WTC11 (cell line): ENCODE results near the gene CNPY4. TPM values are rescaled to one million over a fixed set of nuclear protein-coding genes. Genes with fewer than 3 reads are reported as not detected.

Experiments
- ATAC-seq: fragments of 200-7000 bp; cut with Tn5 transposase; 2 replicates; pipeline ENCODE4 v1.10.0; 2021; ENCODE audit warnings: mild to moderate bottlenecking, moderate library complexity
- CTCF ChIA-PET: fragments of 300-600 bp; sonication (Branson Sonifier 250); formaldehyde crosslinking; loops from one replicate; lab custom pipeline; 2021; ENCODE audit warnings: antibody characterized with exemption; lab: Charles Lee
- POLR2A ChIA-PET: fragments of 350-600 bp; sonication (Branson Sonifier 250); formaldehyde crosslinking; loops from one replicate; lab custom pipeline; 2021; ENCODE audit warnings: antibody characterized with exemption; lab: Charles Lee
- DNase-seq: peaks from one replicate; pipeline ENCODE4 v3.0.0; 2021; ENCODE audit warnings: low spot score
- H3K27ac Mint-ChIP-seq: 2 replicates; pipeline ENCODE4 v1.8.0; 2021; ENCODE audit warnings: mixed read lengths
- H3K27me3 Mint-ChIP-seq: 2 replicates; pipeline ENCODE4 v1.8.0; 2021; ENCODE audit warnings: low read depth, mild to moderate bottlenecking, moderate library complexity, mixed read lengths
- H3K36me3 Mint-ChIP-seq: 2 replicates; pipeline ENCODE4 v1.8.0; 2021; ENCODE audit warnings: mixed read lengths
- H3K4me1 Mint-ChIP-seq: 2 replicates; pipeline ENCODE4 v1.8.0; 2022; ENCODE audit warnings: mixed read lengths
- H3K4me3 Mint-ChIP-seq: 2 replicates; pipeline ENCODE4 v1.8.0; 2021; ENCODE audit warnings: mild to moderate bottlenecking, moderate library complexity, mixed read lengths
- H3K9me3 Mint-ChIP-seq: 2 replicates; pipeline ENCODE4 v1.8.0; 2021; ENCODE audit warnings: mixed read lengths
- CREB1 ChIP-seq: sonication (generic); formaldehyde crosslinking; IDR thresholded peaks from 2 replicates; pipeline ENCODE4 v1.8.0; 2023; ENCODE audit warnings: mild to moderate bottlenecking, missing genetic modification reagents
- ETV6 ChIP-seq: sonication (generic); formaldehyde crosslinking; IDR thresholded peaks from 2 replicates; pipeline ENCODE4 v1.8.1; 2022; ENCODE audit warnings: mild to moderate bottlenecking, missing genetic modification reagents
- GABPB1 ChIP-seq: sonication (generic); formaldehyde crosslinking; IDR thresholded peaks from 2 replicates; pipeline ENCODE4 v1.8.1; 2023; ENCODE audit warnings: mild to moderate bottlenecking, missing genetic modification reagents
- GRHL2 ChIP-seq: fragments of 250-450 bp; sonication (Bioruptor Pico); IDR thresholded peaks from 2 replicates; pipeline ENCODE4 v1.8.0; 2022; ENCODE audit warnings: mild to moderate bottlenecking, moderate library complexity; ENCODE audit not compliant: insufficient replicate concordance, severe bottlenecking
- JAZF1 ChIP-seq: fragments of 250-450 bp; sonication (Bioruptor Pico); IDR thresholded peaks from 2 replicates; pipeline ENCODE4 v1.9.0; 2021; ENCODE audit warnings: moderate library complexity, mild to moderate bottlenecking, inconsistent platforms
- JUN ChIP-seq: sonication (generic); formaldehyde crosslinking; IDR thresholded peaks from 2 replicates; pipeline ENCODE4 v1.8.0; 2023; ENCODE audit warnings: mild to moderate bottlenecking, missing genetic modification reagents
- NFE2L1 ChIP-seq: sonication (generic); formaldehyde crosslinking; IDR thresholded peaks from 2 replicates; pipeline ENCODE4 v1.8.1; 2023; ENCODE audit warnings: missing genetic modification reagents
- NR3C1 ChIP-seq: sonication (generic); formaldehyde crosslinking; conservative IDR thresholded peaks from 2 replicates; pipeline ENCODE4 v1.8.1; 2023; ENCODE audit warnings: low read depth, mild to moderate bottlenecking, missing genetic modification reagents
- SP1 ChIP-seq: sonication (generic); formaldehyde crosslinking; conservative IDR thresholded peaks from 2 replicates; pipeline ENCODE4 v1.8.1; 2022; ENCODE audit warnings: missing genetic modification reagents
- total RNA-seq: library from RNA; stranded (reverse); gene quantifications from 3 replicates; pipeline ENCODE4 v1.2.3, GENCODE V29; 2021
- TF ChIP-seq, protein P1 (sequence below): sonication (generic); formaldehyde crosslinking; IDR thresholded peaks from 2 replicates; pipeline ENCODE4 v1.8.1; 2022; ENCODE audit warnings: mild to moderate bottlenecking, moderate library complexity, missing genetic modification reagents
- TF ChIP-seq, protein P2 (sequence below): sonication (generic); formaldehyde crosslinking; IDR thresholded peaks from 2 replicates; pipeline ENCODE4 v1.8.0; 2022; ENCODE audit warnings: mild to moderate bottlenecking, missing genetic modification reagents
- TF ChIP-seq, protein P3 (sequence below): sonication (generic); formaldehyde crosslinking; IDR thresholded peaks from 2 replicates; pipeline ENCODE4 v1.8.1; 2023; ENCODE audit warnings: mild to moderate bottlenecking, moderate library complexity, missing genetic modification reagents
- TF ChIP-seq, protein P4 (sequence below): sonication (generic); formaldehyde crosslinking; IDR thresholded peaks from 2 replicates; pipeline ENCODE4 v1.8.1; 2022; ENCODE audit warnings: low read depth, mild to moderate bottlenecking, moderate library complexity, missing genetic modification reagents, borderline replicate concordance
- TF ChIP-seq, protein P5 (sequence below): sonication (generic); formaldehyde crosslinking; IDR thresholded peaks from 2 replicates; pipeline ENCODE4 v1.8.1; 2022; ENCODE audit warnings: missing genetic modification reagents, borderline replicate concordance
- TF ChIP-seq, protein P6 (sequence below): sonication (generic); formaldehyde crosslinking; IDR thresholded peaks from 2 replicates; pipeline ENCODE4 v1.8.0; 2022; ENCODE audit warnings: mild to moderate bottlenecking, missing genetic modification reagents
- TF ChIP-seq, protein P7 (sequence below): fragments of 250-450 bp; sonication (Bioruptor Pico); IDR thresholded peaks from 2 replicates; pipeline ENCODE4 v1.9.0; 2021; ENCODE audit warnings: mild to moderate bottlenecking
- TF ChIP-seq, protein P8 (sequence below): sonication (generic); formaldehyde crosslinking; IDR thresholded peaks from 2 replicates; pipeline ENCODE4 v1.8.1; 2023; ENCODE audit warnings: mild to moderate bottlenecking, missing genetic modification reagents, moderate library complexity
- TF ChIP-seq, protein P9 (sequence below): sonication (generic); formaldehyde crosslinking; IDR thresholded peaks from 2 replicates; pipeline ENCODE4 v1.8.0; 2023; ENCODE audit warnings: missing genetic modification reagents

The CNPY4 gene
- total RNA-seq, 1 experiment from 2014 or later, result 15.1 TPM

DNA sequence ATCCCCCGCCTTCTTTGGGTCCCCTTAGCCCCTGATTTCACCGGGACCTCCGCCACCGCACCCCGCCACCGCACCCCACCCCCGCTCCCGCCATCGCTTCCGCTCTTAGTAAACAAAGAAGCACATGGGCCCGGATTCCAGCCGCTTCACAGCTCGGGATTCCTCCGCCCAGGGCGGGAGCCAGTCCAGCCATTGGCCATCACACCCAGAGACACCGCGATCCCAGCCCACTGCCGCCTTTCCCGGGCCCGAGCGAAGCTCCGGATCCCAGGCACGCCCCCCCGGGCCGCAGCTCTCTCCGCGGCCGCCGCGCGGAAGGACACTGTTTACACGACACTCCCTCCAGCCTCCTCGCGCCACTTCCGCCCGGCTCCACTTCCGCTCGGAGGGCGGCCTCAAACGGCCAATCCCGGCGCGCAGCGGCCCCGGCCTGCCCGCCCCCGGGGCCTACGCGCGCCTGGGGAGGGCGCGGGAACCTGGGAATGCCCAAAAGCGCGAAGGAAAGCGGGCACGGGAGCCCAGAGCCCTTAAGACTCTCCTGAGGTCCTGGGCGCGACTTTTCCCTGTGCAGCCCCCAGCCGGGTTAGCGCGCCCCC is 18.9 kb upstream of the CNPY4 start (continued):
- TF ChIP-seq ETV6 (CRISPR knock-in tag) (peak; percentile 11; the same call in 1 of the 2 replicates), GRHL2 (CRISPR knock-in tag) (no peak), GABPB1 (CRISPR knock-in tag) (peak; percentile 87)

DNA sequence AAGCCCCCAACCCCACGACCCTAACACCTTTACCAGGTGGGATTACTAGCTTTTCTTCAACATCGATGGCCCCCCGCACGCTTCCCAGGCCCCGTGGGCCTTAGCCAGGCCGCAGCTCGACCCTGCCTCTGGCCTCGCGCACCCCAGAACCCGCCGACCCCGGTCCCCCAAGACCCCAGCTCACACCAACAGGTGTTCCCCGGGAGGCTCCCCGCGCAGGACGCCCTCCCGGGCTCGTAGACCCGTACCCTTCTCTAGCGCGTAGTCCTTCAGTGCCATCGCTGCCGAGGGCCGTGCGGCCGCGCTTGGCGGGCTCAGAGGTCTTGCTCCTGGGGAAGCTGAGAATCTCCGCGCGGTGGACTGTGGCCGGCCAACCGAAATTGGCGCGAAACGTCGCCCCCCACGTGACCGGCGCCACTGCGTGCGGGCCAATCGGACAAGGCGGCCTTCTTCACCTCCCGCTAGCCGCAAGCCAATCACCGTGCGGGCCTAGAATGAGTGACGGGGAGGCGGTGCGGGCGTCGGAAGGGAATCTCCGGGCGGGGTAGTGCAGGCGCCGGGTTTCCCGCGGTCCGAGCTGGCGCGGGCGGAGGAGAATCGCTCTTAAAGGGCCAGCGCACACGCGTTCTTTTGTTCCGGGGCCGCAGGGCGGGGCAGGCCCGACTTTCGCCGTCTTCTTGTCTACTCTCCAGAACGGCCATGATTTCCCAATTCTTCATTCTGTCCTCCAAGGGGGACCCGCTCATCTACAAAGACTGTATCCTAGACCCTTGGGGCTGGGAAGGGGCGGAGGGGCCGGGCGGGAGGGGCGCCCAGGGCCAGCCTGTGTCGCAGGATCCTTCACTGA is 18.2 kb upstream of the CNPY4 start, which contains the start of the genes AP4M1 and MCM7:
AP4M1 (plus strand) TSS at position 628 of the 847 bp plus-strand sequence; CDS start at position 700, 72 bp downstream.
MCM7 (minus strand) TSS at position 382 of the 847 bp plus-strand sequence; CDS start at position 279, 103 bp downstream.
- peaks cover 24% of the 10 kb centered on the region for H3K4me1 Mint-ChIP-seq
- H3K36me3 Mint-ChIP-seq, result peaks cover 52% of the 10 kb centered on the region
- ChIA-PET CTCF (interaction anchor here (0.6 to 3.2 kb wide), 13 partner anchors 9 to 141 kb away, joined by 3 to 41 read pairs (median 6); partner anchors contain the start of genes COPS6, LAMTOR4, MBLAC1 and ZSCAN21), POLR2A (interaction anchor here (0.5 to 3.6 kb wide), 23 partner anchors 11 to 515 kb away, joined by 3 to 56 read pairs (median 5); partner anchors contain the start of genes CNPY4, COPS6, GAL3ST4 and GPC2)
- H3K27me3 Mint-ChIP-seq, result no peaks in the 10 kb centered on the region
- DNase-seq (peak; percentile 99), ATAC-seq (peak; percentile 87)
- peak within 1 kb of the TSS; percentile 91 for H3K4me3 Mint-ChIP-seq
- peak within 1 kb of the TSS; percentile 99 for H3K27ac Mint-ChIP-seq
- H3K9me3 Mint-ChIP-seq, result no peaks in the 10 kb centered on the region
- TF ChIP-seq, protein P1, sequence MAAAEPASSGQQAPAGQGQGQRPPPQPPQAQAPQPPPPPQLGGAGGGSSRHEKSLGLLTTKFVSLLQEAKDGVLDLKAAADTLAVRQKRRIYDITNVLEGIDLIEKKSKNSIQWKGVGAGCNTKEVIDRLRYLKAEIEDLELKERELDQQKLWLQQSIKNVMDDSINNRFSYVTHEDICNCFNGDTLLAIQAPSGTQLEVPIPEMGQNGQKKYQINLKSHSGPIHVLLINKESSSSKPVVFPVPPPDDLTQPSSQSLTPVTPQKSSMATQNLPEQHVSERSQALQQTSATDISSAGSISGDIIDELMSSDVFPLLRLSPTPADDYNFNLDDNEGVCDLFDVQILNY (CRISPR knock-in tag), result peak; percentile 99
- peak; percentile 38; the same call in 1 of the 2 replicates for TF ChIP-seq ETV6 (CRISPR knock-in tag)
- TF ChIP-seq JAZF1 (CRISPR knock-in tag), result no peak
- TF ChIP-seq, protein P2, sequence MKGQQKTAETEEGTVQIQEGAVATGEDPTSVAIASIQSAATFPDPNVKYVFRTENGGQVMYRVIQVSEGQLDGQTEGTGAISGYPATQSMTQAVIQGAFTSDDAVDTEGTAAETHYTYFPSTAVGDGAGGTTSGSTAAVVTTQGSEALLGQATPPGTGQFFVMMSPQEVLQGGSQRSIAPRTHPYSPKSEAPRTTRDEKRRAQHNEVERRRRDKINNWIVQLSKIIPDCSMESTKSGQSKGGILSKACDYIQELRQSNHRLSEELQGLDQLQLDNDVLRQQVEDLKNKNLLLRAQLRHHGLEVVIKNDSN, result peak; percentile 99
- TF ChIP-seq, protein P3, sequence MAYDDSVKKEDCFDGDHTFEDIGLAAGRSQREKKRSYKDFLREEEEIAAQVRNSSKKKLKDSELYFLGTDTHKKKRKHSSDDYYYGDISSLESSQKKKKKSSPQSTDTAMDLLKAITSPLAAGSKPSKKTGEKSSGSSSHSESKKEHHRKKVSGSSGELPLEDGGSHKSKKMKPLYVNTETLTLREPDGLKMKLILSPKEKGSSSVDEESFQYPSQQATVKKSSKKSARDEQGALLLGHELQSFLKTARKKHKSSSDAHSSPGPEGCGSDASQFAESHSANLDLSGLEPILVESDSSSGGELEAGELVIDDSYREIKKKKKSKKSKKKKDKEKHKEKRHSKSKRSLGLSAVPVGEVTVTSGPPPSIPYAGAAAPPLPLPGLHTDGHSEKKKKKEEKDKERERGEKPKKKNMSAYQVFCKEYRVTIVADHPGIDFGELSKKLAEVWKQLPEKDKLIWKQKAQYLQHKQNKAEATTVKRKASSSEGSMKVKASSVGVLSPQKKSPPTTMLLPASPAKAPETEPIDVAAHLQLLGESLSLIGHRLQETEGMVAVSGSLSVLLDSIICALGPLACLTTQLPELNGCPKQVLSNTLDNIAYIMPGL, result peak; percentile 51; the same call in 1 of the 2 replicates
- TF ChIP-seq, protein P4, sequence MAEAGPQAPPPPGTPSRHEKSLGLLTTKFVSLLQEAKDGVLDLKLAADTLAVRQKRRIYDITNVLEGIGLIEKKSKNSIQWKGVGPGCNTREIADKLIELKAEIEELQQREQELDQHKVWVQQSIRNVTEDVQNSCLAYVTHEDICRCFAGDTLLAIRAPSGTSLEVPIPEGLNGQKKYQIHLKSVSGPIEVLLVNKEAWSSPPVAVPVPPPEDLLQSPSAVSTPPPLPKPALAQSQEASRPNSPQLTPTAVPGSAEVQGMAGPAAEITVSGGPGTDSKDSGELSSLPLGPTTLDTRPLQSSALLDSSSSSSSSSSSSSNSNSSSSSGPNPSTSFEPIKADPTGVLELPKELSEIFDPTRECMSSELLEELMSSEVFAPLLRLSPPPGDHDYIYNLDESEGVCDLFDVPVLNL, result peak; percentile 95
- TF ChIP-seq, protein P5, sequence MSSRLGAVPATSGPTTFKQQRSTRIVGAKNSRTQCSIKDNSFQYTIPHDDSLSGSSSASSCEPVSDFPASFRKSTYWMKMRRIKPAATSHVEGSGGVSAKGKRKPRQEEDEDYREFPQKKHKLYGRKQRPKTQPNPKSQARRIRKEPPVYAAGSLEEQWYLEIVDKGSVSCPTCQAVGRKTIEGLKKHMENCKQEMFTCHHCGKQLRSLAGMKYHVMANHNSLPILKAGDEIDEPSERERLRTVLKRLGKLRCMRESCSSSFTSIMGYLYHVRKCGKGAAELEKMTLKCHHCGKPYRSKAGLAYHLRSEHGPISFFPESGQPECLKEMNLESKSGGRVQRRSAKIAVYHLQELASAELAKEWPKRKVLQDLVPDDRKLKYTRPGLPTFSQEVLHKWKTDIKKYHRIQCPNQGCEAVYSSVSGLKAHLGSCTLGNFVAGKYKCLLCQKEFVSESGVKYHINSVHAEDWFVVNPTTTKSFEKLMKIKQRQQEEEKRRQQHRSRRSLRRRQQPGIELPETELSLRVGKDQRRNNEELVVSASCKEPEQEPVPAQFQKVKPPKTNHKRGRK, result no peak
- no peak for TF ChIP-seq NR3C1 (CRISPR knock-in tag)
- TF ChIP-seq, protein P6, sequence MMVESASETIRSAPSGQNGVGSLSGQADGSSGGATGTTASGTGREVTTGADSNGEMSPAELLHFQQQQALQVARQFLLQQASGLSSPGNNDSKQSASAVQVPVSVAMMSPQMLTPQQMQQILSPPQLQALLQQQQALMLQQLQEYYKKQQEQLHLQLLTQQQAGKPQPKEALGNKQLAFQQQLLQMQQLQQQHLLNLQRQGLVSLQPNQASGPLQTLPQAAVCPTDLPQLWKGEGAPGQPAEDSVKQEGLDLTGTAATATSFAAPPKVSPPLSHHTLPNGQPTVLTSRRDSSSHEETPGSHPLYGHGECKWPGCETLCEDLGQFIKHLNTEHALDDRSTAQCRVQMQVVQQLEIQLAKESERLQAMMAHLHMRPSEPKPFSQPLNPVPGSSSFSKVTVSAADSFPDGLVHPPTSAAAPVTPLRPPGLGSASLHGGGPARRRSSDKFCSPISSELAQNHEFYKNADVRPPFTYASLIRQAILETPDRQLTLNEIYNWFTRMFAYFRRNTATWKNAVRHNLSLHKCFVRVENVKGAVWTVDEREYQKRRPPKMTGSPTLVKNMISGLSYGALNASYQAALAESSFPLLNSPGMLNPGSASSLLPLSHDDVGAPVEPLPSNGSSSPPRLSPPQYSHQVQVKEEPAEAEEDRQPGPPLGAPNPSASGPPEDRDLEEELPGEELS, result peak; percentile 77
- TF ChIP-seq, protein P7, sequence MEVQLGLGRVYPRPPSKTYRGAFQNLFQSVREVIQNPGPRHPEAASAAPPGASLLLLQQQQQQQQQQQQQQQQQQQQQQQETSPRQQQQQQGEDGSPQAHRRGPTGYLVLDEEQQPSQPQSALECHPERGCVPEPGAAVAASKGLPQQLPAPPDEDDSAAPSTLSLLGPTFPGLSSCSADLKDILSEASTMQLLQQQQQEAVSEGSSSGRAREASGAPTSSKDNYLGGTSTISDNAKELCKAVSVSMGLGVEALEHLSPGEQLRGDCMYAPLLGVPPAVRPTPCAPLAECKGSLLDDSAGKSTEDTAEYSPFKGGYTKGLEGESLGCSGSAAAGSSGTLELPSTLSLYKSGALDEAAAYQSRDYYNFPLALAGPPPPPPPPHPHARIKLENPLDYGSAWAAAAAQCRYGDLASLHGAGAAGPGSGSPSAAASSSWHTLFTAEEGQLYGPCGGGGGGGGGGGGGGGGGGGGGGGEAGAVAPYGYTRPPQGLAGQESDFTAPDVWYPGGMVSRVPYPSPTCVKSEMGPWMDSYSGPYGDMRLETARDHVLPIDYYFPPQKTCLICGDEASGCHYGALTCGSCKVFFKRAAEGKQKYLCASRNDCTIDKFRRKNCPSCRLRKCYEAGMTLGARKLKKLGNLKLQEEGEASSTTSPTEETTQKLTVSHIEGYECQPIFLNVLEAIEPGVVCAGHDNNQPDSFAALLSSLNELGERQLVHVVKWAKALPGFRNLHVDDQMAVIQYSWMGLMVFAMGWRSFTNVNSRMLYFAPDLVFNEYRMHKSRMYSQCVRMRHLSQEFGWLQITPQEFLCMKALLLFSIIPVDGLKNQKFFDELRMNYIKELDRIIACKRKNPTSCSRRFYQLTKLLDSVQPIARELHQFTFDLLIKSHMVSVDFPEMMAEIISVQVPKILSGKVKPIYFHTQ (CRISPR knock-in tag), result peak; percentile 79; the same call in 1 of the 2 replicates
- TF ChIP-seq CREB1 (CRISPR knock-in tag), result no peak
- TF ChIP-seq SP1, result peak; percentile 43
- peak; percentile 45; the same call in 1 of the 2 replicates for TF ChIP-seq GABPB1 (CRISPR knock-in tag)
- peak; percentile 82; the same call in 1 of the 2 replicates for TF ChIP-seq JUN (CRISPR knock-in tag)
- TF ChIP-seq, protein P8, sequence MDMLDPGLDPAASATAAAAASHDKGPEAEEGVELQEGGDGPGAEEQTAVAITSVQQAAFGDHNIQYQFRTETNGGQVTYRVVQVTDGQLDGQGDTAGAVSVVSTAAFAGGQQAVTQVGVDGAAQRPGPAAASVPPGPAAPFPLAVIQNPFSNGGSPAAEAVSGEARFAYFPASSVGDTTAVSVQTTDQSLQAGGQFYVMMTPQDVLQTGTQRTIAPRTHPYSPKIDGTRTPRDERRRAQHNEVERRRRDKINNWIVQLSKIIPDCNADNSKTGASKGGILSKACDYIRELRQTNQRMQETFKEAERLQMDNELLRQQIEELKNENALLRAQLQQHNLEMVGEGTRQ (CRISPR knock-in tag), result peak; percentile 99
- peak; percentile 91 for TF ChIP-seq NFE2L1 (CRISPR knock-in tag)
- TF ChIP-seq, protein P9, sequence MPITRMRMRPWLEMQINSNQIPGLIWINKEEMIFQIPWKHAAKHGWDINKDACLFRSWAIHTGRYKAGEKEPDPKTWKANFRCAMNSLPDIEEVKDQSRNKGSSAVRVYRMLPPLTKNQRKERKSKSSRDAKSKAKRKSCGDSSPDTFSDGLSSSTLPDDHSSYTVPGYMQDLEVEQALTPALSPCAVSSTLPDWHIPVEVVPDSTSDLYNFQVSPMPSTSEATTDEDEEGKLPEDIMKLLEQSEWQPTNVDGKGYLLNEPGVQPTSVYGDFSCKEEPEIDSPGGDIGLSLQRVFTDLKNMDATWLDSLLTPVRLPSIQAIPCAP (CRISPR knock-in tag), result peak; percentile 40; the same call in 1 of the 2 replicates
